22Rv1 (cell line): ENCODE data around the gene RAB5B.

Source experiments
- CTCF ChIP-seq: fragments of 450-650 bp; IDR thresholded peaks from 2 replicates; pipeline ENCODE4 v1.5.1; 2017; ENCODE audit warnings: mild to moderate bottlenecking
- ZFX ChIP-seq: fragments of 450-650 bp; IDR thresholded peaks from 2 replicates; pipeline ENCODE4 v1.6.1; 2017; ENCODE audit warnings: antibody characterized with exemption, borderline replicate concordance

- no peak for TF ChIP-seq CTCF
- no peak for TF ChIP-seq ZFX
These were observed 23.0 kb downstream of the RAB5B start, which contains the start of gene SUOX for GRCh38 chr12:55996715-55997534.
